ENCODE measurements around the gene NETO2. TPM values are rescaled to one million over a fixed set of nuclear protein-coding genes. Genes with fewer than 3 reads are reported as not detected.

Gene NETO2
- 13.2 TPM for polyA plus RNA-seq (2012; ENCODE audit: insufficient read length, low read depth)

- TF ChIP-seq POLR2AphosphoS5 (IDR thresholded peaks at IDR 0.05; ENCODE audit: low read depth, low read length): 0 out of 2 replicates have a peak, but pooled peaks have one; percentile 33
- peak; percentile 1 for TF ChIP-seq FOXP2 (optimal IDR thresholded peaks at IDR 0.05; ENCODE audit: borderline replicate concordance, extremely low read depth, extremely low read length, insufficient read depth)
- no peak for TF ChIP-seq TAF1 (IDR thresholded peaks at IDR 0.05; ENCODE audit: borderline replicate concordance, insufficient read depth, low read length)
Measured at GRCh38 chr16:47143677-47144558, at the start of gene NETO2. NETO2 (minus strand) TSS chr16:47143945; CDS start chr16:47143612, 333 bp downstream.

GRCh38 chr16:47182318-47182717 lies 38.6 kb upstream of the NETO2 start:
- TF ChIP-seq TAF1 (IDR thresholded peaks at IDR 0.05; ENCODE audit: borderline replicate concordance, insufficient read depth, low read length) (no peak), POLR2AphosphoS5 (IDR thresholded peaks at IDR 0.05; ENCODE audit: low read depth, low read length) (no peak), FOXP2 (optimal IDR thresholded peaks at IDR 0.05; ENCODE audit: borderline replicate concordance, extremely low read depth, extremely low read length, insufficient read depth) (no peak), REST (IDR thresholded peaks at IDR 0.05; ENCODE audit: insufficient read depth in 1 of 2, low read depth in 2 of 2, low read length in 2 of 2) (no peak), SIN3A (IDR thresholded peaks at IDR 0.05; ENCODE audit: borderline replicate concordance, insufficient read depth, low read length) (no peak)

- no peak for TF ChIP-seq TAF1 (IDR thresholded peaks at IDR 0.05; ENCODE audit: borderline replicate concordance, insufficient read depth, low read length)
Measured at GRCh38 chr16:47180073-47180472, 36.3 kb upstream of the NETO2 start.

- TF ChIP-seq FOXP2 (optimal IDR thresholded peaks at IDR 0.05; ENCODE audit: borderline replicate concordance, extremely low read depth, extremely low read length, insufficient read depth) (no peak), POLR2AphosphoS5 (IDR thresholded peaks at IDR 0.05; ENCODE audit: low read depth, low read length) (no peak)
Measured at GRCh38 chr16:47175152-47175551, 31.4 kb upstream of the NETO2 start.

- TF ChIP-seq REST (IDR thresholded peaks at IDR 0.05; ENCODE audit: insufficient read depth in 1 of 2, low read depth in 2 of 2, low read length in 2 of 2): no peak
- TF ChIP-seq TAF1 (IDR thresholded peaks at IDR 0.05; ENCODE audit: borderline replicate concordance, insufficient read depth, low read length): no peak
- TF ChIP-seq FOXP2 (optimal IDR thresholded peaks at IDR 0.05; ENCODE audit: borderline replicate concordance, extremely low read depth, extremely low read length, insufficient read depth): no peak
- TF ChIP-seq SIN3A (IDR thresholded peaks at IDR 0.05; ENCODE audit: borderline replicate concordance, insufficient read depth, low read length): no peak
- TF ChIP-seq POLR2AphosphoS5 (IDR thresholded peaks at IDR 0.05; ENCODE audit: low read depth, low read length): no peak
Measured at GRCh38 chr16:47162670-47163420, 19.1 kb upstream of the NETO2 start.

- TF ChIP-seq POLR2AphosphoS5 (IDR thresholded peaks at IDR 0.05; ENCODE audit: low read depth, low read length) (no peak), FOXP2 (optimal IDR thresholded peaks at IDR 0.05; ENCODE audit: borderline replicate concordance, extremely low read depth, extremely low read length, insufficient read depth) (no peak), SIN3A (IDR thresholded peaks at IDR 0.05; ENCODE audit: borderline replicate concordance, insufficient read depth, low read length) (no peak), REST (IDR thresholded peaks at IDR 0.05; ENCODE audit: insufficient read depth in 1 of 2, low read depth in 2 of 2, low read length in 2 of 2) (no peak)
Measured at GRCh38 chr16:47161464-47161863, 17.7 kb upstream of the NETO2 start.
